HG02840 (cell line): Measurements from ENCODE around the gene RAB11A.

ENCODE experiments used
- ATAC-seq: cut with Tn5 transposase; IDR thresholded peaks from one replicate; pipeline ENCODE4 v1.9.1; 2021; ENCODE audit warnings: mild to moderate bottlenecking, moderate library complexity, moderate number of reproducible peaks; ENCODE audit not compliant: unreplicated experiment, low FRiP score

RAB11A gene

DNA sequence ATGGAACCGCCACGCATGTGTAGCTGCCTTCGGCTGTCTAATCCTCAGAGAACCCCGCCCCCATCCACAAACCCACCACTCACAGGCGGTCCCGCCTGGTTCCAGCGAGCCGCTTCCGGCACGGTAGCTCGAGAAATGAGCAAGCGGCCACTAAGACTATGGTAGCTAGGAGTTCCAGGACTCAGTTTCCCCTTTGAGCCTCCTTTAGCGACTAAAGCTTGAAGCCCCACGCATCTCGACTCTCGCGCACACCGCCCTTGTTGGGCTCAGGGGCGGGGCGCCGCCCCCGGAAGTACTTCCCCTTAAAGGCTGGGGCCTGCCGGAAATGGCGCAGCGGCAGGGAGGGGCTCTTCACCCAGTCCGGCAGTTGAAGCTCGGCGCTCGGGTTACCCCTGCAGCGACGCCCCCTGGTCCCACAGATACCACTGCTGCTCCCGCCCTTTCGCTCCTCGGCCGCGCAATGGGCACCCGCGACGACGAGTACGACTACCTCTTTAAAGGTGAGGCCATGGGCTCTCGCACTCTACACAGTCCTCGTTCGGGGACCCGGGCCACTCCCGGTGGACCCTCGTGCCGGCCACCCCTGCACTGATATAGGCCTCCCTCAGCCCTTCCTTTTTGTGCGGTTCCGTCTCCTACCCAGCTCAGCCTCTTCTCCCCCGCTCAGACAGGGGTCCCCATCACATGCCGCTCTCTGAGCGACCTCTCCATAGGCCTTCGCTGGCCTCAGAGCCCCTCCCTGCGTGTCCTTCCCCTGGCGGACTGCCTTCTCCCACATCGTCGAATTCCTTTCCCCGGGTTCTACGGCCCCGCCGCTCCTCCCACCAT is at the start of gene RAB11A:
RAB11A (plus strand) TSS at position 366 of the 828 bp plus-strand sequence; CDS start at position 461, 95 bp downstream.
- ATAC-seq, result peak; percentile 93

DNA sequence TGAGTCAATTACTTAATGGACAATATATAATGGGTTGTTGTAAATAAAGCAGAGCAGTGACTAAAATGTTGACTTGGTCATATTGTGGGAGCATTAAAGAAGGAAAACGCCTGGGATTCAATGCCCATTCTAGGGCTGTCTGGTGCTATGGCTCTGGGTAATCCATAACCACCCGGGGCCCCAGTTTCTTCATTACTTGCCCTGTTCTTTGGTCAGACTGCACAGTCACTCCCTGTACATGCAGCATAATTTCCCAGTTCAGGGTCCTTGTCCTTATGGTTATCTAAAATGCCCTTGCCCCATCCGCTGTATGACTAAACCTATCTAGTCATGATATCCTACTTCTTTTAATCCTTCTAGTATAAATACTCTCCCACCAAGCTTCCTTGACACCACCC is 49.7 kb upstream of the RAB11A start:
- ATAC-seq, result no peak

DNA sequence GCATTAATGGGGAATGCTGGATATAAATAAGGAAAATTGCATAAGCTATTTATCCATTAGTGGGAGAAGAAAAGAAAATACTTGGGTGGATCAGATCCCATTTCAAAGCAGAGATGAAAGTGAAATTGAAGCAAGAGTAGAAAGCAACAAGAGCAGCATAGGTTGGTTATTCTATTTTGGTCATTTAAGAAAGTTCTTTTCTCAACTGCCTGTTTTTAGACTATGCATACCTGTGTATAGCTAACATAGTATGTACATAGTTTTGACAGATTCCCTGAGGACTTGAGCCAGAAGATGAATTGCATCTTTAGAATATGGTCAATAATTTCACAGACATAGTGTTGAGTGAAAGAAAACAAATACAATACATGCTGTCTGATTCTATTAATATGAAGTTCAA is 48.2 kb upstream of the RAB11A start:
- no peak for ATAC-seq

DNA sequence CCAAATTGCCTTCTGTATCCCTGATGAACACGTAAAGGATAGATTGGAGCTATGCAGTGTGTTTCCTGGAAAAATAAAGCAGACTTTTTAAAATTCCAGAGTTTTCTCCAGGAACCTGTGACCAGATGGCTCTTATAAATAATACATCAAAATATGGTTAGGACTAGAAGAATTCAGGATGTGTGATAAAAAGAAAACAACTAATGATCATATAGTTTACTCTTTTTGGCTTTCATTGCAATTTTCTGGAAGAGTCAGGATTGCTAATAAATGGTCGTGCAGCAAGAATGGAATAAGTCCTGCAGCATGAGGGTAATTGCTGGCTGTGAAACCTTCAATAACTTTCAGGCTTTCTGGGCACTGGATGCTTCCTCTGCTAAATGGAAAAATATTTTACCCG is 47.0 kb upstream of the RAB11A start:
- ATAC-seq, result no peak

DNA sequence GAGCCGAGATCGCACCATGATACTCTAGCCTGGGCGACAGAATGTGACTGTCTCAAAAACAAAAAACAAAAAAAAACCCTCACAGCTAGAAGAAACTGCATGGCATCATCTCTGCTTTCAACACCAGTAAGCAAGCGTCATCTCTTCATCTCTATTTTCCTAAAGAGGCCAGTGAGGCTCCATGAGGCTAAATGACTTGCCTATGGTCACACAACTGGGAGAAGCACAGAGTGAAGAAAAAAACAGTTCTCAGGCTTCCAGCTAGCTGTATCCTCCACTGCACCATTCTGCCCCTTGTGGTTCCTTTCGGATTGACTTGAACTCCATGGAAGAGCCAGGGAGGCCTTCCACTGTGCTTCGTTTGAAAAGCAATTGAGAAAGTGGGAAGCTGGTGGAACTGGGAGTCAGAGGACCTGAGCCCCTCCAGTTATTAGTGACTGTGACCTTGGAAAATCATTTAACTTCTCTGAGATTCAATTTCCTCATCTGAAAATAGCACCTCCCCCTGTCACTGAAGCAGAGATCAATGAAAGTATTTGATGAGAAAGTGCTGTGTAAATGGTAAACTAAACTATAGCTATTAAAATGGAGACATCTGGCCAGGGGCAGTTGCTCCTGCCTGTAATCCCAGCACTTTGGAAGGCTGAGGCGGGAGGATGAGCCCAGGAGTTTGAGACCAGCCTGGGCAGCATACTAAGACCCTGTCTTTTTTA is 45.1 kb upstream of the RAB11A start:
- no peak for ATAC-seq

DNA sequence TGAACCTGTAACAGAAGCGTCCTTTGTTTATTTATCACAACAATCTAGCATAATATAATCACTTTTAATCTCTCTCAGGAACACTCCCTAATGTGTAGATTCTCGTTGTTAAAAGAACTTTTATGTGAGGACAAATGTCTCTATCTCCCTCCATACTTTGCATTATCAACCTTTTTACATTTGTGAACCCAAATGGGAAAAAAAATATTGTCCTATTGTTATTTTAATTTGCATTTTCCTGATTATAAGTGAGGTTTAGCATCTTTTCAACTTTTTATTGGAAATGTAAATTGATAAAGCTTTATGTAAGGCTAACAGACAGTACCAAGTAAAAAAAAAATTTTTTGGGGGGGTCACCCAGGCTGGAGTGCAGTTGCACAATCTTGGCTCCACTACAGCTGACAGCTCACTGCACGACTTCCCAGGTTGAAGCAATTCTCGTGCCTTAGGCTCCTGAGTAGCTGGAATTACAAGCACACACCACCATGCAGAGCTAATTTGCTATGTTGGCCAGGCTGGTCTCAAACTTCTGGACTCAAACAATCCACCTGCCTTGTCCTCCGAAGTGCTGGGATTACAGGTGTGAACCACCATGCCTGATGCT is 44.2 kb upstream of the RAB11A start:
- no peak for ATAC-seq

DNA sequence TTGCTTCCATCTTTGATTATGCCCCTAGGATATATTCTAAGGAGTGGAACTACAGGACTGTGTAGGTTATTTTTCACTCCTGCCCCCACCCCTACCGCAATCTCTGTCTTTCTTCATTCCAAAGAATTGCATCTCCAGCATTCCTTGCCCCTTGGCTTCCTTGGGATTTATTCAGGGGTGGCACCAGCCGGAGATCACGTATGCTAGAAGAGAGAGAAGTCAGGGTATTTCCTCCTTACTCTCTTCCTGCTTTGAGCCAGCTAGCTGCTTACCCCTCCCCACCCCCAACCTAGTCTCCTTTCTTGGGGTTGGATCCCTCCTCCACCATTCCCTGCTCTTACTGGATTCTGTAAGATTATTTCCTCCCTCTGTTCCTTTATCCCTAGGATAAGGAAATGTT is 42.2 kb upstream of the RAB11A start:
- no peak for ATAC-seq

DNA sequence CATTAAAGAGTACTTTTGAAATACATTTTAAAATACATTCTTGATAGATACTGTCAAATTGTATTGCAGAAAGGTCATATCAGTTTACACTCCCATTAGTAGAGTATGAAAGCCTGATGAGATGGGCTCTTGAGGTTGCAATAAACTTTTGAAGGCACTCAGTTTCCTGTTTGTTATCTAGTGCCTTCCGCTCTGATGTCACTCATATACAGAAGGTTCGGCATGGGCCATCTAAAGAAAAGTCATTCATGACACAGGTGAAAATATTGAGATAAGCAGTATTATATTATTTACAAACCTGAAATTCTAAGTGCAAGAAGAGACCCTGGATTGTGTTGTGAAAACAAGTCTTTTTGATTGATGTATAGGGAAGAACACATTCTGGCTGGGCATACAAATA is 40.7 kb upstream of the RAB11A start:
- ATAC-seq, result no peak

DNA sequence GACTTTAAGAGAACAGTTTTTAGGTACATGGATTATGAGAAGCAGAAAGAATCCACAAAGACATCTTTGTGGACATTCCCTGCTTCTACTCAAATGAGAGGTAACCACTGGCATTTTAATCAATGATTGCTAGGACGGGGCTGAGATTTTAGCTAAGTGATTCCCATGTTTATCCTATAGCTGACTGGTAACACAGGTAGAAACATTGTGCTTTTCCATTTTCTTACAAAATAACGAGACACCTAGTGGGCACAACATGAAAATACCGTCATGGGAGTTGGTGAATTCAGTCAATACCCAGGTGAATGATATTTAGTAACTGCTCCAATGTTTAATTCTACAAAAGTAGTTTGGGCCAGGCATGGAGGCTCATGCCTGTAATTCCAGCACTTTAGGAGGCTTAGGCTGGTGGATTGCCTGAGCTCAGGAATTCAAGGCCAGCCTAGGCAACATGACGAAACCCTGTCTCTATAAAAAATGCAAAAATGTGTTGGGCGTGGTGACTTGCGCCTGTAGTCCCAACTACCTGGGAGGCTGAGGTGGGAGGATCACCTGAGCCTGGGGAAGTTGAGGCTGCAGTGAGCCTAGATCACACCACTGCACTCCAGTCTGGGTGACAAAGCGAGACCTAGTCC is 40.0 kb upstream of the RAB11A start:
- ATAC-seq, result no peak

DNA sequence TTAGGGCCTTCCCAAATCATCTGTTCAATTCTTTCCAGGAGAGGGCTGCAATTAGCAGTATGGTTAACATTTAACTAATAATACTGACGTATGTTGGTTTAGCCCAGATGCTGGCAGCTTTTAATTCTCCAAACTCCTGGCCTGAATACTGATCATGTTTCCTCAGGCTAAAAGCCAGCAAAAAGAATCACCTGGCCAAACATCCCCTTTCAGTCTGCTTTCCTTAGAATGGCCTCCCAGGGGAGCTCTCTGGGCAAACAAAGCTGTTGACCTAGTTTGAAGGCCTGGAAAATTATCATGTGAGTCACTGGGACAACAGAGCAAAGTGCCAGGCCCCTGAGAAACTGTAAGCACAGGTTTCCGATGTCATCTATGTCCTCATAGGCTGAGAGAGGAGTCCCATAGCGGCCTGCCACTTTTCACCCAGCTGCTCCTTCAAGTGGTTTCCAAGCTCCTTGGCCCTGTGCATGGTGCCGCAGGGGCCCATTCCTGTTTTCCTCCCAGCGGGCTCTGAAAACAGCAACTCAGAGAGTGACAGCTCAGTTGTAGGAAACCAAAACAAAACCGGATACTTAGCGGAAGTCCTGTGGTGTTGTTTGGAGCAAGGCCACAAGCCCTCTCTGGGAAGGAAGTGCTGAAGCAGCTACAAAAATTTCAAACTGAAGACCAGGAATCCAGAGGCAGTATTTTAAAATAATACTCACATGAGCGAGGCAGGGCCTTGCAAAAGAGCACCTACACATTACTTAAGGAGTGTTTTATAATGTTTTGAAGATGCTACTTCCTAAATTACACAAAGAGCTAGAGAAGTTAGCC is 36.5 kb upstream of the RAB11A start:
- ATAC-seq, result no peak

DNA sequence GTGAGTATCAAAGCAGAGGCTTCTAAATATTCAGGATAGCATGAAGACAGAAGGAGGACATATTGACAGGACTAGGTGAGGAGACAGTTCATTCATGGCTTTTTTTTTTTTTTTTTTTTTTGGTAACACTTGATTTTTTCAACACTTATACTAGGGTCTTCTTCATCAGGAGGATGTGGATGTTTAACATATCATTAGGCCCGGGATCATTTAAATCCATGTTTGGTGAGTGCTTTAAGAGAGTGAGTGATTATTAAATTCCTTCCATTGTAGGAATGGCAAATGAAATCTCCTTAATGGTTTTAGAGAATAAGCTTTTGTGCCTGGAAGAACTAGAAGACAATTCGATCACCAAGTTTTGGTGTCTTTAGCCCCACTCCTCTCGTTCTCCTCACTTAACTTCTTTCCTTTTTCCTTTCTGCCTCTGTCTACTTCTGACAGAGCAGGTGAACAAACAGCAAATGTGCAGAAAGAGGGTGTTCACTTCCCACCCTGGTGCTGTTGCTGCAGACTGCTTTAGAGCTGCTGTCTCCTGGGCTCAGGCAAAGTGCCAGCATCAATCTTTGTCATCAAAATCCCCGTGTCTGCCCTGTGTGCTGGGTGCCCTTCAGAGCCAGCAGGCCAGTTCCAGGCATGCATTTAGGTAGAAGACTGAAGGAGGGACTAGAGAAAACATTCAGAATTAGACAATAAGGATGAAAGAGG is 35.6 kb upstream of the RAB11A start:
- no peak for ATAC-seq

DNA sequence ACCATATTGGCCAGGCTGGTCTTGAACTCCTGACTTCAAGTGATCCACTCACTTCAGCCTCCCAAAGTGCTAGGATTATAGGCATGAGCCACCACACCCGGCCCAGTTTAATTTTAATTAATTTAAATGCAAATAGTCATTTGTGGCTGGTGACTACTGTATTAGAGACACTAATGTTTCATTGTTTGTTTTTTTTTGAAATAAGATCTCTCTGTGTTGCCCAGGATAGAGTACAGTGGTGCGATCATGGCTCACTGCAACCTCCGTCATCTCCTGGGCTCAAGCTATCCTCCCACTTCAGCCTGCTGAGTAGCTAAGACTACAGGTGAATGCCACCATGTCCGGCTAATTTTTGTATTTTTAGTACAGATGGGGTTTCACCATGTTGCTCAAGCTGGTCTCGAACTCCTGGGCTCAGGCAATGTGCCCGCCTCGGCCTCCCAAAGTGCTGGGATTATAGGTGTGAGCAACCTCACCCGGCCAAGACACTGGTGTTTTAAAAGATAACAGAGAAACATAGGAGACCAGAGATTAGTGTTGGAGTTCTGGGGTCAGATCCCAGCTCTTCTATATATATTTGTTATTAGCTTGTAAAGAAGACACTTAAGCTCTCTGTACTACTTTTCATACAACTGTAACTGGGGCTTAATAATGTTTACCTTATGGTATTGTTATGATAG is 34.5 kb upstream of the RAB11A start:
- ATAC-seq, result no peak

DNA sequence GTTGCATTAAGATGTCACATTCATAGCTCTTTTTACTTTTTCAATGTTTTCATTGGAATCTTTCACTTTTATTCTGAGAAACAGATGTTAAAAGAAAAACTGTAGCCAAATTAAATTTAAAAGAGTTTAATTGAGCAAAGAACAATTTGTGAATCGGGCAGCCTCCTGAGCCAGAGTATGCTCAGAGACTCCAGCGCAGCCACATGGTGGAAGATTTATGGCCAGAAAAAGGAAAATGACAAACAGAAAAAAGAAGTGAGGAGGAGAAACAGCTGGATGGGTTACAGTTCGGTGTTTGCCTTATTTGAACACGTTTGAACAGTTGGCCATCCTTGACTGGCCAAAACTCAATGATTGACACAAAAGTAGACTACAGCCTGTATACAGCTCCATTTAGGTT is 33.8 kb upstream of the RAB11A start:
- no peak for ATAC-seq

DNA sequence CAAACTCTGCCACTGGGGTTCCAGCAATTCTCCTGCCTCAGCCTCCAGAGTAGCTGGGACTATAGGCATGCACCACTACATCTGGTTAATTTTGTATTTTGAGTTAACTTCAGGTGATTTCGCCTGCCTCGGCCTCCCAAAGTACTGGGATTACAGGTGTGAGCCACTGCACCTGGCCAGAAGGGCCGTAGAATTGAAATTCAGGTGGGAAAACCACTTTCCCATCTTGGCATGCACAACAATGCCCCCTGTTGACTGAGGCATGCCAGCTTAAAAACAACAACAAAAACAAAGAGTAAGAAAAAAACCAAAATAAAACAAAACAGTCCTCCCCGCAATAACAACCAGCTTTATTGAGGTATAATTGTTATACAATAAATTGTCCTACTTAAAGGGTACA is 32.6 kb upstream of the RAB11A start:
- ATAC-seq, result no peak

DNA sequence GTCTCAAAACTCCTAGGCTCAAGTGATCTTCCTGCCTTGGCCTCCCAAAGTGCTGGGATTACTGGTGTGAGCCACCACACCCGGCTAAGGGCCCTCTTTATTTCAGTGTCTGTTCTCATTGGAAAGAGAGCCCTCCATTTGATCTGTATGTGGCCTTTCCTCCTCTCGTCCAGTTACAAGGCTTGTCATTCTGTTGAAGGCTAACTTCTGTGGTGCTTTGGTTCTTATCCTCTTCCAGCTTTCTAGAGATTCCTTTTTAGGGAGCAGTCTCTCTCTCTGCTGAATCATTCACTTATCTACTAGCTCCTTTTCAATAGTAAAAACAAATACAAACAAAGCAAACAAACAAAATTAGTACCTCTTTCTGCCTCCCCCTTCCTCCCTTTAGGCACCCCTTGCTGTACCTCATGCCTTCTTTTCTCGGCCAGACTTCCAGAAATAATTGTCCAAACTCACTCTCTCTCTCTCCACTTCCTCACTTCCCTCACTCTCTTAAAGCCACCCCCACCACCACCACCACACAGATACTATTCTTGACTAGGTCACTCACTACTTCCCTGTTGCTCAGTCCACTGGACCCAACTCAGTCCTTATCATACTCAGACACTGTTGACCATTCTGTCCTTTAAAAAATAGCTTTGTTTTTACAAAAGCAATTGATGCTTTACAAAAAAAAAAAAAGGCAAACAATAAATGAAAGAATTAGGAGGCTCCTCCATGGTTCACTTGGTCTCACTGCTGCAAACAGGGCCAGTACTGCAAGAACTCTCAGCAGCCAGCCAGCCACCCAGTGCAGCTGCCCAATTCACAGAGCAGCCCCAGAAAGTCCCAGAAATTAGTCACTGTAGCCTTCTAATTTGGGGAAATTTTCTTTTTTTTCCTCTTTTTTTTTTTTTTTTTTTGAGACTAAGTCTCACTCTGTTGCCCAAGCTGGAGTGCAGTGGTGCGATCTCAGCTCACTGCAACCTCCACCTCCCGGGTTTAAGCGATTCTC is 31.7 kb upstream of the RAB11A start:
- no peak for ATAC-seq

DNA sequence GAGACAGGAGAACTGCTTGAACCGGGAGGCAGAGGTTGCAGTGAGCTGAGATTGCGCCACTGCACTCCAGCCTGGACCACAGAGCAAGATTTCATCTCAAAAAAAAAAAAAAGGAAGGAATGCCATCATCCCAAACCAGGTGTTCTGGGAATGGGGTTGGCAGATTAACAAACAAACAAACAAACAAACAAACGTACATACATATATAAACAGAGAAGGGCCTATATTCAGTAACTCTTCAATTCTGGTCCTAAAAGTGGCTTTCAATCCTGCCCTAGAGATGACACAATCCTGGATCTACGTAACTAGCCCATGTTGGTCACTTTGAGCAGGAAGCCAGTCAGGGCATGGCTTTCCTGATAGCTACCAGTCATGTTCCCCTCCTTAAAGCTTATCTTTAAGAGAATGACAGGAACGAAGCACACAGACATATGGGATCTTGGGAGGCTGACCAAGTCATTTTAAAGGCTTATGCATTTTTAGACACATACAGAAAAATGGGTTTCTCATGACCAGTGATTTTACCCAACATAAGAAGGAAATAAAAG is 29.9 kb upstream of the RAB11A start:
- ATAC-seq, result no peak

DNA sequence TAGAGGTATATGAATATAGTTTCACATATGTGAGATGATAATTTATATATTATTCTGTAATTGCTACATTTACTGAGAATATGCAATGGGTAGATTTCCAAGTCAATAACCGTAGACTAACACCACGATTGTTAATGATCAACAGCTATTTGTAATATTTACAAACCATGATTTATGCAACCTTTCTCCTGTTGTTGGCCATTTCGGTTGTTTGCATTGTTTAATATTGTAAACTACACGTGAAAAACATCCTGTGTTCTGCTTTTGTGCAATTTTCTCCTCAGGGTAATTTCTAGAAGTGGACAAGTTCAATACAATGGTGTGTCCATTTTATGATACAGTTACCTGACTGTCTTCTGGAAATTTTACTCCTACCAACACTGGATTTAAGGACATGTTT is 29.3 kb upstream of the RAB11A start:
- ATAC-seq, result no peak
